Nephron (organoid): ENCODE measurements around the gene FLOT1.
"Not testable (repeated sequence)": the region's sequence is repeated elsewhere in the genome, so short reads cannot be mapped to it uniquely, and the experiment has no call there.

Experiments
- H3K27ac Mint-ChIP-seq, 3 experiments: 2 replicates each; pipeline ENCODE4 v1.8.0; 2020; ENCODE audit warnings: mixed read lengths in 3 of 3, mild to moderate bottlenecking in 2 of 3, moderate library complexity in 1 of 3
- H3K27me3 Mint-ChIP-seq: 2 replicates; pipeline ENCODE4 v1.8.0; 2021; ENCODE audit warnings: low read depth, mild to moderate bottlenecking, moderate library complexity, mixed read lengths
- H3K36me3 Mint-ChIP-seq: 2 replicates; pipeline ENCODE4 v1.8.0; 2020; ENCODE audit warnings: low read depth, mixed read lengths
- H3K4me1 Mint-ChIP-seq: 2 replicates; pipeline ENCODE4 v1.8.0; 2020; ENCODE audit warnings: mixed read lengths
- H3K4me3 Mint-ChIP-seq, 3 experiments: 2 replicates each; pipeline ENCODE4 v1.8.0; 2020; ENCODE audit warnings: mild to moderate bottlenecking in 3 of 3, mixed read lengths in 3 of 3, moderate library complexity in 2 of 3
- H3K9me3 Mint-ChIP-seq: 2 replicates; pipeline ENCODE4 v1.8.0; 2020; ENCODE audit warnings: mixed read lengths
- CTCF ChIP-seq, 3 experiments: fragments of 200-600 bp; sonication (generic); IDR thresholded peaks; one replicate each; pipeline ENCODE4 v1.5.0; 2021; ENCODE audit warnings: antibody characterized with exemption in 3 of 3; ENCODE audit not compliant: unreplicated experiment in 3 of 3

FLOT1 gene

DNA sequence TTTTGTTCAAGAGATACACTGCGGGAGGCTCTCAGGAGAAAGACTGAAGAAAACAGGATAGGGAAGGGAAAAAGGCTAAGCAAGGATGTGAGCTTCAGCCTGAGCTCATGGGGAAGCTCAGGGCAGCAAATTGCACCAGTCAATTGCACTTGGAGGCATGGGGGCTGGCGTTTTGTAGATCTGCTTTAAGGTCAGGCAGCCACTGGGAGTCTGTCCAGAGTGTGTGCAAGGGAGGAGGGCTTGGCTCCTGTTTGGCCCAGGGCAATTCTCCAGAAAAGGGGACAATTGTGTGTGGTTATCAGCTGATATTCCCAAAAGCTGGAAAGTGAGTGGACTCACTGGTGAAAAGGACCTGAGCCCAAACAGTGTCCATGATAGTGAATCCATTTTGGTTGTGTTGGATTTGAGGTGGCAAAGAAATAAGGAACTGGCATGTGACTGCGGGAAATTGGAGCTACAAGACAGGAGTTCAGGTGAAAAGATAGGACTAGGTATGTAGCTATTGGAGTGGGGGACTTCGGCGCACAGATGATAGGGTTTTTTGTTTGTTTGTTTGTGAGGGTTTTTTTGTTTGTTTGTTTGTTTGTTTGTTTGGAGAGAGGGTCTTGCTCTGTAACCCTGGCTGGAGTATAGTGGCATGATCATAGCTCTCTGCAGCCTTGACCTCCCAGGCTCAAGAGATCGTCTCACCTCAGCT, 24.1 kb upstream of the FLOT1 start:
- TF ChIP-seq CTCF (IDR thresholded peaks at IDR 0.05; ENCODE audit: unreplicated experiment in 3 of 3): no peak
- Mint-ChIP-seq H3K9me3 (peaks cover 2% of the 10 kb centered on the region), H3K4me3 (peak overlapping the region in 1 of 3 experiments; percentile 26), H3K27ac (peak overlapping the region; percentile 63 to 91 (median 76)), H3K36me3 (no peaks in the 10 kb centered on the region), H3K4me1 (peaks cover 54% of the 10 kb centered on the region), H3K27me3 (peaks cover 5% of the 10 kb centered on the region)

DNA sequence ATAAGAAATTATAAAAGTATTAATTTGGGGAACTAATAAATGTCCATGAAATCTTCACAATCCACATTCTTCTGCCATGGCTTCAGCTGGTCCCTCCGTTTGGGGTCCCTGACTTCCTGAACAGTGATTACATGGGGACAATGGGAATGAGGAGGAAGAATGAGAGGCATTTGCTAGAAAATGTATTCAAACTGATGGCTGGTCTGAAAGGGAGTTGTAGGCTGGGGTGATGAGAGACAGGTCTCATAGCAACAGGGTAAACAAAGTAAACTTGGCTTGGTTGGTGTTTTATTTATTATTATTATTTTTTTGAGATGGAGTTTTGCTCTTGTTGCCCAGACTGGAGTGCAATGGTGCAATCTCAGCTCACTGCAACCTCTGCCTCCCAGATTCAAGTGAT, 23.0 kb upstream of the FLOT1 start:
- Mint-ChIP-seq H3K4me1 (peaks cover 56% of the 10 kb centered on the region), H3K27ac (peak overlapping the region; percentile 58 to 76 (median 74))
- H3K4me3 Mint-ChIP-seq, H3K36me3 Mint-ChIP-seq, H3K9me3 Mint-ChIP-seq, H3K27me3 Mint-ChIP-seq: not testable (repeated sequence)

- H3K27me3 Mint-ChIP-seq, H3K36me3 Mint-ChIP-seq, H3K9me3 Mint-ChIP-seq: not testable (repeated sequence)
- Mint-ChIP-seq H3K4me3 (peak overlapping the region; percentile 1 to 20 (median 2)), H3K4me1 (peaks cover 50% of the 10 kb centered on the region), H3K27ac (peak overlapping the region; percentile 76 to 92 (median 88))
Observed at GRCh38 chr6:30764490-30765043, 22.1 kb upstream of the FLOT1 start.

GRCh38 chr6:30763618-30764489, 21.4 kb upstream of the FLOT1 start:
- TF ChIP-seq CTCF (IDR thresholded peaks at IDR 0.05; ENCODE audit: unreplicated experiment in 3 of 3): peak in 2 of 3 experiments; percentile 12 to 16
- H3K4me1 Mint-ChIP-seq: peaks cover 47% of the 10 kb centered on the region
- peak overlapping the region; percentile 5 to 20 (median 20) for H3K4me3 Mint-ChIP-seq
- no peaks in the 10 kb centered on the region for H3K36me3 Mint-ChIP-seq
- peaks cover 5% of the 10 kb centered on the region for H3K27me3 Mint-ChIP-seq
- H3K9me3 Mint-ChIP-seq: peaks cover 2% of the 10 kb centered on the region
- peak overlapping the region; percentile 76 to 92 (median 88) for H3K27ac Mint-ChIP-seq

DNA sequence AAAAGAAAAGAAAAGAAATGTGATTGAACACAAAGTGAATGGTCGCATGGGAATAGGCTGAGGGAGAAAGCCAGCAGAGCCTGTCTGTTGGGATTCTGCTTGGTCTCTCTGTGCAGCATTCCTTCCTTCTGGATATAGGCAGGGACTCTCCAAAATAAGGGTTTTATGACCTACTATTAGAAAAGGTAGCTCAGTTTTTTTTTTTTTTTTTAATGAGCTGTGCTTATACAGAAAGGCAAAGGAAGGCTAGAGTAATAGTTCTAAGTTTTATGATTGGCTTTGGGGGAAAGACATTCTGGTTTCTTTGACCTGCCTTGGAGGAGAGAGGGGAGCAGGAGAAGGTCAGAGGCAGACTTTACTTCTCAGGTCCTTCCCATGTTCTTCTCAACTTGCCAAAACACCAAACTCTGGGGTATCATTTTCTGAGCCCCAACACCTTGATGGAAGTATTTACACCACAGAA, 20.7 kb upstream of the FLOT1 start:
- H3K36me3 Mint-ChIP-seq: no peaks in the 10 kb centered on the region
- H3K27me3 Mint-ChIP-seq: peaks cover 5% of the 10 kb centered on the region
- H3K4me1 Mint-ChIP-seq: peaks cover 46% of the 10 kb centered on the region
- peak overlapping the region in 1 of 3 experiments; percentile 25 for H3K4me3 Mint-ChIP-seq
- TF ChIP-seq CTCF (IDR thresholded peaks at IDR 0.05; ENCODE audit: unreplicated experiment in 3 of 3): no peak
- H3K9me3 Mint-ChIP-seq: peaks cover 2% of the 10 kb centered on the region
- H3K27ac Mint-ChIP-seq: peak overlapping the region; percentile 76 to 92 (median 88)

- H3K9me3 Mint-ChIP-seq: peaks cover 2% of the 10 kb centered on the region
- peaks cover 46% of the 10 kb centered on the region for H3K4me1 Mint-ChIP-seq
- no peaks in the 10 kb centered on the region for H3K36me3 Mint-ChIP-seq
Observed at GRCh38 chr6:30761791-30762429, 19.4 kb upstream of the FLOT1 start.

More at GRCh38 chr6:30761791-30762429, 19.4 kb upstream of the FLOT1 start:
- Mint-ChIP-seq H3K27me3 (peaks cover 5% of the 10 kb centered on the region), H3K4me3 (no peak overlapping the region), H3K27ac (peak overlapping the region; percentile 63 to 94 (median 79))
- TF ChIP-seq CTCF (IDR thresholded peaks at IDR 0.05; ENCODE audit: unreplicated experiment in 3 of 3): no peak
